Measurements from ENCODE around the gene FAM120AOS. TPM values are rescaled to one million over a fixed set of nuclear protein-coding genes. Genes with fewer than 3 reads are reported as not detected.

FAM120AOS gene
- total and polyA plus RNA-seq, 2 of the 4 experiments (the other 2 are of a cell fraction), result 22.7 to 24.7 TPM

DNA sequence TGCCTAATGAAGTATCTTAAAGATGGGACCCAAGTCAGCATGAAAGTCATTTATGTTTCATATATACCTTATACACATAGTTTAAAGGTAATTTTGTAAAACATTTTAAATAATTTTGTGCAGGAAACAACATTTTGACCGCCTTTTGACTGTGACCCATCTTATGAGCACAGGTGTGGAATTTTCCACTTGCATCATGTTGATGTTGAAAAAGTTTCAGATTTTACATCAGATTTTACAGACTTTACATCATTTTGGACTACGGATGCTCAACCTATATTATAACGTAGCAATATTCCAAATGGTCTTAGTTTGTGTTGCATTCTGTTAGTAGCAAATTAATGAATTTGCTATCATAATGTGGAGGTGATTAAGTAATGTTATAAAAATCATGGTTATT lies 21.7 kb upstream of the FAM120AOS start:
- ChIA-PET POLR2A (ENCODE audit: unreplicated experiment) (no interaction called here), CTCF (interaction anchor here (1.0 kb wide), 1 partner anchor 91 kb away, joined by 3 read pairs; no protein-coding TSS in a partner anchor)
- Histone ChIP-seq H4K8ac (ENCODE audit: low read depth in 2 of 2, low read length in 2 of 2) (no peak overlapping the region), H4K5ac (ENCODE audit: low read depth, low read length) (no peak overlapping the region), H2BK20ac (ENCODE audit: low read depth, low read length) (no peak overlapping the region), H2AFZ (replicated peaks; ENCODE audit: low read length, poor library complexity) (no peak overlapping the region), H3K56ac (ENCODE audit: extremely low read depth, insufficient read depth, low read length) (no peak overlapping the region), H2AK9ac (replicated peaks; ENCODE audit: low read depth, low read length, poor library complexity) (no peak overlapping the region), H3K9me1 (ENCODE audit: insufficient read depth, low read length) (peaks cover 6% of the 10 kb centered on the region; the same call in 1 of the 2 replicates), H3K14ac (replicated peaks; ENCODE audit: low read depth, low read length) (no peak overlapping the region), H3K79me1 (ENCODE audit: low read depth in 1 of 2, low read length in 2 of 2) (peaks cover 16 to 51% of the 10 kb centered on the region in 2 experiments), H2BK120ac (ENCODE audit: low read depth, low read length) (no peak overlapping the region), H2AK5ac (ENCODE audit: low read depth, low read length) (no peak overlapping the region), H3K36me3 (ENCODE audit: control insufficient read depth, insufficient read depth, low read length) (peaks cover 12% of the 10 kb centered on the region), H3K4me2 (ENCODE audit: low read depth, low read length) (no peak overlapping the region), H4K91ac (ENCODE audit: insufficient read depth, low read depth, low read length) (no peak overlapping the region), H3K27ac (ENCODE audit: insufficient read depth, low read length) (no peak overlapping the region), H3K4ac (ENCODE audit: low read depth, low read length) (no peak overlapping the region), H3K23ac (ENCODE audit: low read depth, low read length) (no peak overlapping the region), H3K9me3 (ENCODE audit: control insufficient read depth, insufficient read depth, low read length) (no peaks in the 10 kb centered on the region), H3K4me1 (ENCODE audit: control insufficient read depth, insufficient read depth, low read length) (peaks cover 6% of the 10 kb centered on the region), H3K9ac (ENCODE audit: low read depth, low read length) (no peak overlapping the region), H3K4me3 (ENCODE audit: insufficient read depth, low read depth, low read length) (no peak overlapping the region), H2BK5ac (ENCODE audit: low read depth, low read length, poor library complexity, severe bottlenecking) (no peak overlapping the region), H3K27me3 (ENCODE audit: control insufficient read depth, insufficient read depth, low read length) (no peaks in the 10 kb centered on the region), H4K20me1 (ENCODE audit: insufficient read depth, low read length) (peaks cover 29% of the 10 kb centered on the region; the same call in 1 of the 2 replicates), H3K18ac (ENCODE audit: low read depth, low read length) (no peak overlapping the region), H2BK15ac (ENCODE audit: low read depth, low read length) (no peak overlapping the region)
- dilution Hi-C loops (cut with HindIII; ENCODE audit: low sequenced_read_pairs, unreplicated experiment) (no loop called here), in situ Hi-C loops (cut with MboI; ENCODE audit: low sequenced_read_pairs) (no loop called here), intact Hi-C loops (cut with micrococcal nuclease) (no loop called here)
- BruUV-seq (replicated peaks), result no TSS peak
- no peak for TF ChIP-seq CHD1 (IDR thresholded peaks at IDR 0.05; ENCODE audit: low read depth, low read length)
- no peak for TF ChIP-seq SMC3 (IDR thresholded peaks at IDR 0.05; ENCODE audit: low read depth, low read length)
- TF ChIP-seq CEBPB (IDR thresholded peaks at IDR 0.05; ENCODE audit: low read depth, low read length), result no peak
- TF ChIP-seq MXI1 (IDR thresholded peaks at IDR 0.05; ENCODE audit: borderline replicate concordance, low read depth, low read length), result no peak
- no peak for TF ChIP-seq RCOR1 (IDR thresholded peaks at IDR 0.05; ENCODE audit: insufficient replicate concordance, low read length)
- no peak for TF ChIP-seq MAFK (IDR thresholded peaks at IDR 0.05; ENCODE audit: low read depth, low read length)
- no peak for TF ChIP-seq POLR2A (IDR thresholded peaks at IDR 0.05; ENCODE audit: low read depth, low read length)
- no peak for TF ChIP-seq NFE2L2 (IDR thresholded peaks at IDR 0.05; ENCODE audit: low read depth, low read length)
- TF ChIP-seq FOS (IDR thresholded peaks at IDR 0.05; ENCODE audit: low read depth, low read length), result no peak
- ATAC-seq (ENCODE audit: low read depth) (no peak), DNase-seq (no peak)
- WGBS, 2 experiments (ENCODE audit: extremely low coverage in 2 of 2, insufficient read length in 1 of 2), result no CpG with 5 or more reads among the region's 3 CpGs

Data from IMR-90 (cell line).